CD4-positive, alpha-beta T cell (primary cell): Measurements from ENCODE around the gene ESRRG. TPM values are rescaled to one million over a fixed set of nuclear protein-coding genes. Genes with fewer than 3 reads are reported as not detected.

Experiments used
- ATAC-seq: fragments of 200-7000 bp; cut with Tn5 transposase; one replicate; pipeline ENCODE4 v1.10.0; 2022; ENCODE audit warnings: mild to moderate bottlenecking; ENCODE audit not compliant: poor library complexity
- CTCF ChIA-PET: fragments of 350-600 bp; sonication (Branson Sonifier 250); formaldehyde crosslinking; loops from one replicate; lab custom pipeline; 2021; ENCODE audit warnings: antibody characterized with exemption, inconsistent platforms; lab: Charles Lee
- POLR2A ChIA-PET: fragments of 350-600 bp; sonication (Branson Sonifier 250); formaldehyde crosslinking; loops from one replicate; lab custom pipeline; 2021; ENCODE audit warnings: antibody characterized with exemption, inconsistent platforms; lab: Charles Lee
- DNase-seq, 14 experiments: peaks; one replicate each; pipeline ENCODE4 v3.0.0-alpha.2; 2013 to 2020; ENCODE audit warnings: mixed read lengths in 2 of 14
- H3K27ac ChIP-seq, 2 donors: one replicate each; pipeline versions ENCODE4 v1.5.1 to v1.7.0; 2013; ENCODE audit warnings: low read length in 2 of 2, low read depth in 1 of 2, mild to moderate bottlenecking in 1 of 2
- H3K27me3 ChIP-seq, 2 experiments: 1 replicate in 1 of 2; 2 replicates in 1 of 2; pipeline versions ENCODE4 v1.6.1 to v1.7.0; 2013; ENCODE audit warnings: low read length in 2 of 2, control low read depth in 1 of 2, mild to moderate bottlenecking in 1 of 2, moderate library complexity in 1 of 2; ENCODE audit not compliant: insufficient read depth in 2 of 2, control insufficient read depth in 1 of 2
- H3K36me3 ChIP-seq: one replicate; pipeline ENCODE4 v1.6.1; 2013; ENCODE audit warnings: low read length, control low read depth; ENCODE audit not compliant: insufficient read depth
- H3K4me1 ChIP-seq: one replicate; pipeline ENCODE4 v1.6.1; 2013; ENCODE audit warnings: low read length, control low read depth; ENCODE audit not compliant: insufficient read depth
- H3K4me3 ChIP-seq: one replicate; pipeline ENCODE4 v1.5.1; 2013; ENCODE audit warnings: mild to moderate bottlenecking, low read length, moderate library complexity
- H3K9me3 ChIP-seq, 2 experiments: 1 replicate in 1 of 2; 2 replicates in 1 of 2; pipeline versions ENCODE4 v1.6.1 to v1.7.0; 2013; ENCODE audit warnings: low read length in 2 of 2, mild to moderate bottlenecking in 2 of 2, control low read depth in 1 of 2, moderate library complexity in 1 of 2; ENCODE audit not compliant: control insufficient read depth in 1 of 2, insufficient read depth in 1 of 2
- H3K27ac Mint-ChIP-seq: one replicate; pipeline ENCODE4 v1.8.0; 2020; ENCODE audit warnings: mixed read lengths
- H3K27me3 Mint-ChIP-seq: one replicate; pipeline ENCODE4 v1.8.0; 2021; ENCODE audit warnings: mixed read lengths
- H3K36me3 Mint-ChIP-seq: one replicate; pipeline ENCODE4 v1.8.0; 2021; ENCODE audit warnings: low read depth, mixed read lengths
- H3K4me1 Mint-ChIP-seq: one replicate; pipeline ENCODE4 v1.8.0; 2021; ENCODE audit warnings: low read depth, mixed read lengths
- H3K4me3 Mint-ChIP-seq: one replicate; pipeline ENCODE4 v1.8.0; 2020; ENCODE audit warnings: mild to moderate bottlenecking, mixed read lengths
- H3K9me3 Mint-ChIP-seq: one replicate; pipeline ENCODE4 v1.8.0; 2020; ENCODE audit warnings: mixed read lengths
- intact Hi-C, 2 experiments: fragments of 100-400 bp; cut with DNase I in 1 of 2; cut with micrococcal nuclease in 1 of 2; formaldehyde crosslinking; loops; one replicate each; pipeline versions ENCODE4 v1.15.1 to v1.9.0; 2023 to 2025; cut with DNase I, micrococcal nuclease
- total RNA-seq, 174 experiments: library from RNA in 2 of 174; stranded (reverse) in 2 of 174; gene quantifications; one replicate each; pipeline ENCODE4 v1.2.3 and lab custom pipeline; 2021 to 2026
- TF ChIP-seq, protein P1 (sequence below): fragments of 200-600 bp; IDR thresholded peaks from one replicate; pipeline ENCODE4 v1.8.0; 2022; ENCODE audit warnings: antibody characterized with exemption, mild to moderate bottlenecking

The ESRRG gene
- total RNA-seq, 2 experiments from 2014 or later, result not detected

- Histone ChIP-seq H3K27me3 (no peaks in the 10 kb centered on the region), H3K4me1 (no peaks in the 10 kb centered on the region), H3K4me3 (no peak overlapping the region), H3K27ac (no peak overlapping the region), H3K36me3 (no peaks in the 10 kb centered on the region), H3K9me3 (no peaks in the 10 kb centered on the region)
- intact Hi-C loops, result no loop called here
- H3K36me3 Mint-ChIP-seq, result no peaks in the 10 kb centered on the region
- H3K4me1 Mint-ChIP-seq, result no peaks in the 10 kb centered on the region
- DNase-seq, result no peak
- ATAC-seq, result no peak
- CTCF ChIA-PET, result no interaction called here
- no peaks in the 10 kb centered on the region for H3K27me3 Mint-ChIP-seq
- POLR2A ChIA-PET, result no interaction called here
- H3K9me3 Mint-ChIP-seq, result no peaks in the 10 kb centered on the region
- TF ChIP-seq, protein P1, sequence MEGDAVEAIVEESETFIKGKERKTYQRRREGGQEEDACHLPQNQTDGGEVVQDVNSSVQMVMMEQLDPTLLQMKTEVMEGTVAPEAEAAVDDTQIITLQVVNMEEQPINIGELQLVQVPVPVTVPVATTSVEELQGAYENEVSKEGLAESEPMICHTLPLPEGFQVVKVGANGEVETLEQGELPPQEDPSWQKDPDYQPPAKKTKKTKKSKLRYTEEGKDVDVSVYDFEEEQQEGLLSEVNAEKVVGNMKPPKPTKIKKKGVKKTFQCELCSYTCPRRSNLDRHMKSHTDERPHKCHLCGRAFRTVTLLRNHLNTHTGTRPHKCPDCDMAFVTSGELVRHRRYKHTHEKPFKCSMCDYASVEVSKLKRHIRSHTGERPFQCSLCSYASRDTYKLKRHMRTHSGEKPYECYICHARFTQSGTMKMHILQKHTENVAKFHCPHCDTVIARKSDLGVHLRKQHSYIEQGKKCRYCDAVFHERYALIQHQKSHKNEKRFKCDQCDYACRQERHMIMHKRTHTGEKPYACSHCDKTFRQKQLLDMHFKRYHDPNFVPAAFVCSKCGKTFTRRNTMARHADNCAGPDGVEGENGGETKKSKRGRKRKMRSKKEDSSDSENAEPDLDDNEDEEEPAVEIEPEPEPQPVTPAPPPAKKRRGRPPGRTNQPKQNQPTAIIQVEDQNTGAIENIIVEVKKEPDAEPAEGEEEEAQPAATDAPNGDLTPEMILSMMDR, result no peak
- H3K4me3 Mint-ChIP-seq, result no peak overlapping the region
- no peak overlapping the region for H3K27ac Mint-ChIP-seq
These were observed 57.4 kb downstream of the ESRRG start for GRCh38 chr1:216665856-216666255.

- TF ChIP-seq, protein P1, result no peak
- Mint-ChIP-seq H3K9me3 (no peaks in the 10 kb centered on the region), H3K4me3 (no peak overlapping the region), H3K27ac (no peak overlapping the region), H3K27me3 (no peaks in the 10 kb centered on the region), H3K4me1 (no peaks in the 10 kb centered on the region), H3K36me3 (no peaks in the 10 kb centered on the region)
- Histone ChIP-seq H3K36me3 (no peaks in the 10 kb centered on the region), H3K27me3 (no peaks in the 10 kb centered on the region), H3K4me1 (no peaks in the 10 kb centered on the region), H3K4me3 (no peak overlapping the region), H3K27ac (no peak overlapping the region), H3K9me3 (no peaks in the 10 kb centered on the region)
- ATAC-seq (no peak), DNase-seq (no peak)
- ChIA-PET POLR2A (no interaction called here), CTCF (no interaction called here)
- intact Hi-C loops, result no loop called here
These were observed 57.8 kb downstream of the ESRRG start for GRCh38 chr1:216665406-216665805.

DNA sequence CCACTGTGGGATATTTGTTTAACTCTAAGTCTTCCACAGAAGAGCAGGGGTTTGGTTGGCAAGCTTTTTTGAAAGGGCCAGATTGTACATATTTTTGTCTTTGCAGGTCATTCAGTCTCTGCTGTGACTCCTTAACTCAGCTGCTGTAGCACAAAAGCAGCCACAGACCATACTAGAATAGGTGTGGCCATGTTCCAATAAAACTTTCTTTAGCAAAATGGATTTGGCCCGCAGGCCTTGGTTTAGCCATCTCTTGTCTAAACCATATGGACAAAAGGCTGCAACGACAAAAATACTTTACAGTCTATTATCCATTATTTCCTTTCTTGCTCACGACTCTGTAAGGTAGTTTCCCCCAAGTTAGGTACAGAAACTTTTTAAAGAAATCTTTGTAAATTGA lies 60.5 kb downstream of the ESRRG start:
- Mint-ChIP-seq H3K27me3 (no peaks in the 10 kb centered on the region), H3K27ac (no peak overlapping the region), H3K4me3 (no peak overlapping the region), H3K36me3 (no peaks in the 10 kb centered on the region), H3K4me1 (no peaks in the 10 kb centered on the region), H3K9me3 (no peaks in the 10 kb centered on the region)
- no peaks in the 10 kb centered on the region for H3K36me3 ChIP-seq
- DNase-seq (no peak), ATAC-seq (no peak)
- TF ChIP-seq, protein P1, result no peak
- no peaks in the 10 kb centered on the region for H3K9me3 ChIP-seq
- POLR2A ChIA-PET, result no interaction called here
- no peaks in the 10 kb centered on the region for H3K27me3 ChIP-seq
- intact Hi-C loops, result no loop called here
- no peak overlapping the region for H3K4me3 ChIP-seq
- CTCF ChIA-PET, result no interaction called here
- no peaks in the 10 kb centered on the region for H3K4me1 ChIP-seq
- no peak overlapping the region for H3K27ac ChIP-seq
